ENCODE results near the gene APBA2. TPM values are rescaled to one million over a fixed set of nuclear protein-coding genes. Genes with fewer than 3 reads are reported as not detected.

APBA2 gene
- total and polyA plus RNA-seq, 12 donors: 0.16 to 0.85 (median 0.46) TPM

DNA sequence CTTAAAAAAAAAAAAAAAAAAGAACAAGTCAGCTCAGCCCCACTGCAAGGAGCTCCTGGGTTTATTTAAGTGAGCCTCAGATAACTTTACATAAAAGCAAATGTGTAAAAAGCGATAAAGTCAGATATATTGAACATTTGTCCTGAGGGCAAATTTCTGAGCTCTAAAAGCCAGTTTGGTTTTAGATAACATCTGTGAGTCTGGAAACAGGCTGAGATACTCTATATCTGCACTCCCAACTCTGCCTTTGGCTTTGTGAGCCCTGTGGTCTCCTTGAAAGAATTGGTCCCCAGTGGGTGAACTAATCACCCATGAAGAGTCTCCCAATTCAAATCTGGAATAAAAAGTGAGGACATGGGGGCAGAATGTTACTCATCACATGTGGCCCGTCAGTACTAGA, 104.6 kb downstream of the APBA2 start:
- 91 to 95% methylated on average over 2 of the region's 2 CpGs for WGBS, 2 donors
- Histone ChIP-seq H3K27me3 (no peaks in the 10 kb centered on the region), H3K4me1 (peaks cover 0 to 21% (median 9%) of the 10 kb centered on the region in 9 donors), H3K27ac (no peak overlapping the region), H3K9me3 (no peaks in the 10 kb centered on the region), H3K4me3 (no peak overlapping the region), H3K36me3 (no peaks in the 10 kb centered on the region)
- intact Hi-C loops (cut with DNase I): no loop called here
- DNase-seq: no peak
- TF ChIP-seq, protein P1, sequence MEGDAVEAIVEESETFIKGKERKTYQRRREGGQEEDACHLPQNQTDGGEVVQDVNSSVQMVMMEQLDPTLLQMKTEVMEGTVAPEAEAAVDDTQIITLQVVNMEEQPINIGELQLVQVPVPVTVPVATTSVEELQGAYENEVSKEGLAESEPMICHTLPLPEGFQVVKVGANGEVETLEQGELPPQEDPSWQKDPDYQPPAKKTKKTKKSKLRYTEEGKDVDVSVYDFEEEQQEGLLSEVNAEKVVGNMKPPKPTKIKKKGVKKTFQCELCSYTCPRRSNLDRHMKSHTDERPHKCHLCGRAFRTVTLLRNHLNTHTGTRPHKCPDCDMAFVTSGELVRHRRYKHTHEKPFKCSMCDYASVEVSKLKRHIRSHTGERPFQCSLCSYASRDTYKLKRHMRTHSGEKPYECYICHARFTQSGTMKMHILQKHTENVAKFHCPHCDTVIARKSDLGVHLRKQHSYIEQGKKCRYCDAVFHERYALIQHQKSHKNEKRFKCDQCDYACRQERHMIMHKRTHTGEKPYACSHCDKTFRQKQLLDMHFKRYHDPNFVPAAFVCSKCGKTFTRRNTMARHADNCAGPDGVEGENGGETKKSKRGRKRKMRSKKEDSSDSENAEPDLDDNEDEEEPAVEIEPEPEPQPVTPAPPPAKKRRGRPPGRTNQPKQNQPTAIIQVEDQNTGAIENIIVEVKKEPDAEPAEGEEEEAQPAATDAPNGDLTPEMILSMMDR (IDR thresholded peaks at IDR 0.05): no peak
- ATAC-seq: no peak

- ATAC-seq: peak in 2 of 8 donors; percentile 27 to 38
- H3K4me3 ChIP-seq: no peak overlapping the region
Observed at GRCh38 chr15:28991236-28992171, 105.7 kb downstream of the APBA2 start.

DNA sequence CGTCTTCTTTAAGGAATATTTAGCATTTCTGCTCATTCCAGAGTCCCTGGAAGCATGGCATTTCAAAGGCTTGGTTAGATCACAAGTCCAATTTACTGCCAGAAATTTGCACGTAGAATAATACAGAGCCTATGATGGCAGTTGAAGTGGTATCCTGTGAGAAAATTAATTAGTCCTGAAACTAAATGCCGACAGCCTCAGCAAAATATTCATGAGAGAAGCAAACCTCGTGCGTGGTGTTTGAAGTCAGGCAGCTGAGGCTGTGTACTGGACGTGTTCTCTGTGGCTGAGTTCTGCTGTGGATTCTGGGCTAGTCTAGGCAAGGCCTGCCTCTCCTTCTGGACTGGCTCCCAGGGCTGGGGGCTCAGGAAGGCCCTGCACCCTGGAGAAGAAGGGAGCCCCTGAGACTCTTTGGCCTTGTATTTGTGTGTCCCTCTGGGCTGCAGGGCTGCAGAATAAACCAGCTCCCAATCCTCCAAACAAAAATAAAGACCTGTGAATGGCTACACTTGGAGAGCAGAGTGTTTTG, 106.6 kb downstream of the APBA2 start:
- Histone ChIP-seq H3K36me3 (no peaks in the 10 kb centered on the region), H3K4me3 (no peak overlapping the region), H3K4me1 (peaks cover 0 to 22% (median 9%) of the 10 kb centered on the region in 9 donors), H3K27ac (peak overlapping the region in 7 of 10 donors; percentile 26 to 81 (median 72)), H3K27me3 (no peaks in the 10 kb centered on the region), H3K9me3 (no peaks in the 10 kb centered on the region)
- 89 to 91% methylated on average over 6 of the region's 6 CpGs for WGBS, 2 donors
- ATAC-seq: no peak
- TF ChIP-seq, protein P1 (IDR thresholded peaks at IDR 0.05): no peak
- DNase-seq: no peak
- intact Hi-C loops (cut with DNase I): no loop called here

More at GRCh38 chr15:28991236-28992171, 105.7 kb downstream of the APBA2 start:
- H3K27ac ChIP-seq: peak overlapping the region in 1 of 10 donors; percentile 7
- intact Hi-C loops (cut with DNase I): no loop called here
- no peaks in the 10 kb centered on the region for H3K36me3 ChIP-seq
- peaks cover 0 to 22% (median 9%) of the 10 kb centered on the region in 9 donors for H3K4me1 ChIP-seq
- H3K9me3 ChIP-seq: no peaks in the 10 kb centered on the region
- 84 to 87% methylated on average over 21 of the region's 21 CpGs for WGBS, 2 donors
- no peaks in the 10 kb centered on the region for H3K27me3 ChIP-seq
- TF ChIP-seq, protein P1 (IDR thresholded peaks at IDR 0.05): no peak
- DNase-seq: no peak

DNA sequence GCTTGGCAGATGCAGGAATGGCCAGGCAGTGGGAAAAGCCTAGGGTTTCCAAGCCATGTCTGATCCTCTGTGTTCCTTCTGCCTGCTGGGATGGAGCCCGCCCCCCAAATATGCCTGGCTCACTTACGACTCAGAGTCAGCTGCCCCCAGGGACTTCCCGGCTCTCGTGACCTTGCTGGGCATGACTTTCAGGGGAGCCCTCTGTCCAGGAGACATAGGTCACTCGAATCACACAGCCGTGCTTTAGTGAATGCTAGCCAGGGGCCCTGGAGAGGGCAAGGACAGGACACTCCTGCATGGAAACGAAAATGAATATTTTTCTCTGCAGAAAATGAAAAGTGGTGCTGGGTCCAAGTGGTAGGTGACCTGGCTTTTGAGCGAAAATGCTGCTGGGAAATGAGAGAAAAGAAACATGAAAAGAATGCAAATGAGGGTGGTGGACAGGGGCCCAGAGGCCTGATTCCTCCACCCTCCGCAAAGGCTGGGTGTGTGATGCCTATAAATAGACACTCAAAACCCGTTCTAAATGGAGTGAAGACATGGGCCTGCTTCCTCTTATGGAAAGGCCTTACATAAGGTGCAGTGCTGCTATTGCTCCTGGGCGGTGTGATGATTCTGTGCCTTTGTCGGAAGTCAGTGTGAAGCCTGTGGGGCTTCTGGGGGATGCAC, 107.4 kb downstream of the APBA2 start:
- no peaks in the 10 kb centered on the region for H3K27me3 ChIP-seq
- 39 to 52% methylated on average over 12 of the region's 12 CpGs for WGBS, 2 donors
- TF ChIP-seq, protein P1 (IDR thresholded peaks at IDR 0.05): no peak
- peaks cover 0 to 22% (median 9%) of the 10 kb centered on the region in 9 donors for H3K4me1 ChIP-seq
- ATAC-seq (peak; percentile 71 to 96 (median 89)), DNase-seq (no peak)
- H3K27ac ChIP-seq: peak overlapping the region in 8 of 10 donors; percentile 40 to 81 (median 70)
- no peak overlapping the region for H3K4me3 ChIP-seq
- no peaks in the 10 kb centered on the region for H3K9me3 ChIP-seq
- no peaks in the 10 kb centered on the region for H3K36me3 ChIP-seq
- intact Hi-C loops (cut with DNase I): no loop called here

Measured in heart right ventricle (tissue), 16 donors.